Measurements from ENCODE around the gene KDM4B.

KDM4B gene

GRCh38 chr19:5036698-5037563 is 68.0 kb downstream of the KDM4B start:
- no peak for DNase-seq

- DNase-seq, result no peak
Measured at GRCh38 chr19:5037936-5038335, 69.0 kb downstream of the KDM4B start.

GRCh38 chr19:5038631-5039271 is 69.8 kb downstream of the KDM4B start:
- DNase-seq, result no peak

GRCh38 chr19:5039642-5040543 is 71.0 kb downstream of the KDM4B start:
- DNase-seq, result no peak

- no peak for DNase-seq
Measured at GRCh38 chr19:5040544-5041167, 71.7 kb downstream of the KDM4B start.

GRCh38 chr19:5041168-5041912 is 72.4 kb downstream of the KDM4B start:
- DNase-seq, result no peak

- DNase-seq, result no peak
Measured at GRCh38 chr19:5041913-5042187, 72.9 kb downstream of the KDM4B start.

- no peak for DNase-seq
Measured at GRCh38 chr19:5042556-5042955, 73.6 kb downstream of the KDM4B start.

GRCh38 chr19:5045029-5045428 is 76.1 kb downstream of the KDM4B start:
- DNase-seq, result no peak

- no peak for DNase-seq
Measured at GRCh38 chr19:5045956-5046338, 77.0 kb downstream of the KDM4B start.

GRCh38 chr19:5046339-5047039 is 77.6 kb downstream of the KDM4B start:
- no peak for DNase-seq

GRCh38 chr19:5047251-5047935 is 78.5 kb downstream of the KDM4B start:
- DNase-seq, result no peak

GRCh38 chr19:5048091-5048726 is 79.3 kb downstream of the KDM4B start:
- peak; percentile 17 to 30 (median 24) for DNase-seq

GRCh38 chr19:5048727-5049553 is 80.0 kb downstream of the KDM4B start:
- DNase-seq, result no peak

GRCh38 chr19:5049561-5049960 is 80.6 kb downstream of the KDM4B start:
- no peak for DNase-seq

GRCh38 chr19:5050067-5050656 is 81.2 kb downstream of the KDM4B start:
- DNase-seq, result no peak

- DNase-seq, result no peak
Measured at GRCh38 chr19:5050905-5051304, 82.0 kb downstream of the KDM4B start.

- DNase-seq, result no peak
Measured at GRCh38 chr19:5051619-5052018, 82.7 kb downstream of the KDM4B start.

GRCh38 chr19:5052515-5052914 is 83.6 kb downstream of the KDM4B start:
- DNase-seq, result no peak
